Bronchial epithelial cell (primary cell): ENCODE measurements around the gene DUSP19. TPM values are rescaled to one million over a fixed set of nuclear protein-coding genes. Genes with fewer than 3 reads are reported as not detected.

Source experiments
- DNase-seq: peaks from one replicate; pipeline ENCODE4 v3.0.0-alpha.2; 2010; ENCODE audit warnings: low read depth
- FAIRE-seq: peaks from 2 replicates; lab custom pipeline; 2011; peaks lifted over from hg19 to GRCh38; lab: Jason Lieb, UNC
- H3K27me3 ChIP-seq: 2 replicates; pipeline ENCODE4 v1.5.1; 2011; ENCODE audit warnings: low read length; ENCODE audit not compliant: control insufficient read depth, insufficient read depth
- H3K36me3 ChIP-seq: 2 replicates; pipeline ENCODE4 v1.5.1; 2011; ENCODE audit warnings: low read length; ENCODE audit not compliant: control insufficient read depth, insufficient read depth
- H3K4me3 ChIP-seq: 2 replicates; pipeline ENCODE4 v1.5.1; 2011; ENCODE audit warnings: mild to moderate bottlenecking, low read depth, low read length, control low read depth
- CTCF ChIP-seq: IDR thresholded peaks from 2 replicates; pipeline ENCODE4 v1.5.1; 2011; ENCODE audit warnings: mild to moderate bottlenecking, moderate library complexity, low read length, control low read depth, inconsistent platforms; ENCODE audit not compliant: insufficient read depth, severe bottlenecking
- total RNA-seq: library from RNA; depleted of rRNA; stranded (reverse); fragments of >200 nt; gene quantifications from 2 replicates; pipeline ENCODE4 v1.2.1, GENCODE V29; 2014

The DUSP19 gene
- total RNA-seq, 1 donor from 2014 or later = under 0.01 TPM

- no peak for TF ChIP-seq CTCF
- Histone ChIP-seq H3K4me3 (no peak overlapping the region), H3K27me3 (no peaks in the 10 kb centered on the region), H3K36me3 (no peaks in the 10 kb centered on the region)
- peak; percentile 7 for FAIRE-seq
- no peak for DNase-seq
Measured at GRCh38 chr2:183091318-183091953, 12.9 kb downstream of the DUSP19 start.

GRCh38 chr2:183091954-183092345, 13.4 kb downstream of the DUSP19 start:
- H3K4me3 ChIP-seq = no peak overlapping the region
- no peak for TF ChIP-seq CTCF
- no peak for FAIRE-seq
- H3K27me3 ChIP-seq = no peaks in the 10 kb centered on the region
- H3K36me3 ChIP-seq = no peaks in the 10 kb centered on the region
- no peak for DNase-seq

- H3K36me3 ChIP-seq = no peaks in the 10 kb centered on the region
- H3K27me3 ChIP-seq = no peaks in the 10 kb centered on the region
- no peak overlapping the region for H3K4me3 ChIP-seq
- DNase-seq (peak; percentile 69), FAIRE-seq (no peak)
- TF ChIP-seq CTCF = no peak
Measured at GRCh38 chr2:183093857-183094657, 15.5 kb downstream of the DUSP19 start.

GRCh38 chr2:183105402-183106134, 27.0 kb downstream of the DUSP19 start:
- TF ChIP-seq CTCF = no peak
- Histone ChIP-seq H3K27me3 (no peaks in the 10 kb centered on the region), H3K36me3 (no peaks in the 10 kb centered on the region), H3K4me3 (no peak overlapping the region)
- FAIRE-seq (no peak), DNase-seq (peak; percentile 81)

GRCh38 chr2:183112577-183112976, 34.0 kb downstream of the DUSP19 start:
- Histone ChIP-seq H3K27me3 (no peaks in the 10 kb centered on the region), H3K4me3 (no peak overlapping the region), H3K36me3 (no peaks in the 10 kb centered on the region)
- FAIRE-seq = no peak
- TF ChIP-seq CTCF = no peak
- no peak for DNase-seq
